Natural killer cell treated with Interleukin-12 subunit alpha and Interleukin-12 subunit beta and Interleukin-15 and Interleukin-18, amount 100 ng/mL, for 72 hours (primary cell): ENCODE data around the gene DYNC1H1. TPM values are rescaled to one million over a fixed set of nuclear protein-coding genes. Genes with fewer than 3 reads are reported as not detected.

Experiments
- ATAC-seq, 2 donors: fragments of 150-1000 bp; cut with Tn5 transposase in 1 of 2; sonication (Bioruptor Pico), chemical (Tn5 transposase) in 1 of 2; 2 replicates each; pipeline ENCODE4 v1.10.0; 2021
- DNase-seq: peaks from one replicate; pipeline ENCODE4 v3.0.0; 2022; ENCODE audit warnings: low spot score
- H3K27ac Mint-ChIP-seq, 2 donors: 1 replicate in 1 of 2; 2 replicates in 1 of 2; pipeline ENCODE4 v1.8.0; 2022; ENCODE audit warnings: mixed read lengths in 2 of 2, mild to moderate bottlenecking in 1 of 2, moderate library complexity in 1 of 2
- H3K27me3 Mint-ChIP-seq, 2 donors: 1 replicate in 1 of 2; 2 replicates in 1 of 2; pipeline ENCODE4 v1.8.0; 2022; ENCODE audit warnings: mixed read lengths in 2 of 2
- H3K36me3 Mint-ChIP-seq: one replicate; pipeline ENCODE4 v1.8.0; 2022; ENCODE audit warnings: mixed read lengths
- H3K4me1 Mint-ChIP-seq, 2 donors: 1 replicate in 1 of 2; 2 replicates in 1 of 2; pipeline ENCODE4 v1.8.0; 2022; ENCODE audit warnings: low read depth in 2 of 2, mixed read lengths in 2 of 2, mild to moderate bottlenecking in 1 of 2
- H3K4me3 Mint-ChIP-seq: one replicate; pipeline ENCODE4 v1.8.0; 2022; ENCODE audit warnings: mixed read lengths
- H3K9me3 Mint-ChIP-seq: 2 replicates; pipeline ENCODE4 v1.8.0; 2022; ENCODE audit warnings: mixed read lengths
- total RNA-seq, 2 donors: library from RNA; stranded (reverse); gene quantifications; one replicate each; pipeline ENCODE4 v1.2.3, GENCODE V29; 2022

DYNC1H1 gene
- total RNA-seq, 2 donors from 2014 or later = 322 to 415 TPM

DNA sequence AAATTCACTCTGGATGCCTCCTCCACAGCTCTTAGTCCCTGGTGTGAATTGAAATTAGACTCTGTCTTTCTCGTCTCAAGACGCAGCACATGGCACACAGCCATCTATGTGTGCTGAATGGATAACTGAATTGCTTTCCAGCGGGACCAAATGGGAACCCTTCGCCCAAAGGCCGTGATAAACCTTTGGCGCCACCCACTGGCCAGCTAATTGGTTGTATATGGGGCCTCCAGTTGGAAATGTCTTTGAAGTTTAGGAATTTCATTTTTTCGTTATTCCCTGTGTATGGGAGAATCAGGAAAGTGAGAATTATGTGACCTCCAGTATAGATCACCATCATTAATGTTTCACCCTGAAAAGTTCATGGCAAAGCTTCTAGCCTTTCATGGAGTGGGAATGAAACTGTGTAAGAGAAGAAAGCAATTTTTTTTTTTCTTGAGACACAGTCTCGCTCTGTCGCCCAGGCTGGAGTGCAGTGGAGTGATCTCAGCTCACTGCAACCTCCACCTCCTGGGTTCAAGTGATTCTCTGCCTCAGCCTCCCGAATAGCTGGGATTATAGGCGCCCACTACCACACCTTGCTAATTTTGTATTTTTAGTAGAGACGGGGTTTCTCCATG lies 132.3 kb downstream of the DYNC1H1 start:
- Mint-ChIP-seq H3K9me3 (no peaks in the 10 kb centered on the region), H3K27ac (peak overlapping the region in 1 of 2 donors; percentile 0), H3K36me3 (no peaks in the 10 kb centered on the region), H3K27me3 (peaks cover 0 to 2% of the 10 kb centered on the region in 2 donors), H3K4me1 (peaks cover 3 to 13% of the 10 kb centered on the region in 2 donors), H3K4me3 (no peak overlapping the region)
- ATAC-seq = peak; percentile 61 to 78
- DNase-seq = peak; percentile 75

DNA sequence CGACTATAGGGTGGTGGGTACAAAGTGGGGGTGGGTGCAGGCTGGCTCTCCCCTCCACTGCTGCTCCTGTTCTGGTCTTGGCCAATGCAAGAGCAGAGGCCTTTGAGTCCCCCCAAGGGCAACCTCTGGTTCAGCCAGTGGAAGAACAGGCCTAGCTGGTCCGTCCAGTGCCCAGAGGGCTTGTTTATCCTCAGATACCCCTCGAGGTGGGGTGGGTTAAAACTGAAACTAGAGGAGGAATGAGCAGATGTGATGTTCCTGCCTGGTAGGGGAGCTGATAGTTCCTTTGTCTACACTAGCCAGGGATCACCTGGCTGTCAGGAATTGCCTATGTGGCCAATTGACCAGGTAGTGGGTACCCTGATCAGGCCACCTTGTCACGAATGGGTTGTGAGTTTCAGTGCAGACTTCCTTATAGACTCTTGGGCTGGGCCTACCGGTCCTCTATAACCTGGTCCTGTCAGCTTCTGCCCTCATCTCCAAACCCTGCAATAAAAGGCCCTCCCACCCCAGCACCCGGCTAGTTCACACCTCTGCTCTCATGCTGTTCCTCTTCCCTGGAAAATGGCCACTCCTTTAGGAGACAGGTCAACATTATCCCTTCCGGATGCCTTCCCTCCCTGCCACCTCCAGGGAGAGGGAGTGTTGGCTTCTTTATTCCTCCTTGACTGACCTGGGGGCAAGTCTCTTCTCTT lies 133.2 kb downstream of the DYNC1H1 start:
- Mint-ChIP-seq H3K27me3 (peaks cover 0 to 2% of the 10 kb centered on the region in 2 donors), H3K36me3 (no peaks in the 10 kb centered on the region), H3K9me3 (no peaks in the 10 kb centered on the region), H3K4me1 (peaks cover 3 to 13% of the 10 kb centered on the region in 2 donors), H3K27ac (no peak overlapping the region), H3K4me3 (no peak overlapping the region)
- ATAC-seq = no peak
- no peak for DNase-seq

DNA sequence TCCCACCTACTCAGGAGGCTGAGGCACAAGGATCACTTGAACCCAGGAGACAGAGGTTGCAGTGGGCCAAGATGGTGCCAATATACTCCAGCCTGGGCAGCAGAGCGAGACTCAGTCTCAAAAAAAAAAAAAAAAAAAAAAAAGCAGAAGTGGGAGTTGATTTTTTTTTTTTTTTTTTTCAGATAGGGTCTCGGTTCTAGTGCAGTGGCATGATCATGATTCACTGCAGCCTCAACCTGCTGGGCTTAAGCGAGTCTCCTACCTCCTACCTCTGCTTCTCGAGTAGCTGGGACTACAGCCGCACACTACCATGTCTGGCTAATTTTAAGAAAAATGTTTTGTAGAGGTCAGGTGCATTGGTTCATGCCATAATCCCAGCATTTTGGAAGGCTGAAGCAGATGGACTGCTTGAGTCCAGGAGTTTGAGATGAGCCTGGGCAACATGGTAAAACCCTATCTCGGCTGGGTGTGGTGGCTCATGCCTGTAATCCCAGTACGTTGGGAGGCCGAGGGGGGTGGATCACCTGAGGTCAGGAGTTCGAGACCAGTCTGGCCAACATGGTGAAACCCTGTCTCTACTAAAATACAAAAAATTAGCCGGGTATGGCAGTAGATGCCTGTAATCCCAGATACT lies 138.8 kb downstream of the DYNC1H1 start:
- ATAC-seq = no peak

DNA sequence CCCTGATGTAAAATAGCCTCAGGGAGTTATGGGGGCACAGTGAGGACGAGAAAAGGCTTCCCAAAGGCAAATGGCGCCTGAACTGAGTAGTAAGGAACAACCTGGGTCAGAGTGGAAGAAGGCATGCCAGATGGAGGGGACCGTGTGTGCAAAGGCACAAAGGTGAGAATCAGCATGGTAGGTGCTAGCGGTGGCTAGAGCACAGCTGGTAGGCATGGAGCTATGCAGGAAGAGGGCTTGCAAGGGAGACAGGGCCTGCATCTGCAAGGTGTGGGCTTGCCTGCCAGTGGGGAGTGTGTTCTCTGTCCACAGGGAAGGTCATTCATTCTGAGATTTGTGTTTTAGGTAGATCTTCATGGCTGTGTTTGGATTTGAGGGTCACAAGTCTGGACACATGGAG lies 141.0 kb downstream of the DYNC1H1 start:
- Mint-ChIP-seq H3K4me3 (no peak overlapping the region), H3K36me3 (no peaks in the 10 kb centered on the region), H3K4me1 (no peaks in the 10 kb centered on the region), H3K27ac (no peak overlapping the region), H3K9me3 (no peaks in the 10 kb centered on the region), H3K27me3 (peaks cover 0 to 13% of the 10 kb centered on the region in 2 donors)
- no peak for DNase-seq
- ATAC-seq = peak in 1 of 2 donors; percentile 50

More for the DNA sequence above, 138.8 kb downstream of the DYNC1H1 start:
- Mint-ChIP-seq H3K4me1 (no peaks in the 10 kb centered on the region), H3K9me3 (no peaks in the 10 kb centered on the region), H3K27ac (no peak overlapping the region), H3K36me3 (no peaks in the 10 kb centered on the region), H3K27me3 (peaks cover 0 to 9% of the 10 kb centered on the region in 2 donors), H3K4me3 (no peak overlapping the region)
- DNase-seq = no peak

Other genes starting within 250 kb of the DYNC1H1 start
- 100 to 1,000 TPM; 149 to 210 TPM for gene PPP2R5C, start 202.9 kb upstream of the DYNC1H1 start, total RNA-seq
- gene HSP90AA1, start 122.5 kb downstream of the DYNC1H1 start, total RNA-seq = 100 to 1,000 TPM; 831 to 919 TPM
- 10 to 100 TPM; 44.9 to 59.3 TPM for gene WDR20, start 175.3 kb downstream of the DYNC1H1 start, total RNA-seq